Esophagus mucosa (tissue), 1 donor: ENCODE measurements around the gene PCSK6. TPM values are rescaled to one million over a fixed set of nuclear protein-coding genes. Genes with fewer than 3 reads are reported as not detected.

Experiments used
- ATAC-seq: fragments of 200-7000 bp; cut with Tn5 transposase; one replicate; pipeline ENCODE4 v1.9.1; 2020
- total RNA-seq: library from RNA; stranded (reverse); gene quantifications from one replicate; pipeline ENCODE4 v1.2.4, GENCODE V29; 2023
- donor health status: DM: yes; HTN: yes; CAD: no.

PCSK6 gene
- total RNA-seq, 1 donor from 2014 or later = 6.7 TPM

GRCh38 chr15:101522621-101523559 lies 33.4 kb upstream of the PCSK6 start:
- no peak for ATAC-seq

- no peak for ATAC-seq
These were observed 32.6 kb upstream of the PCSK6 start for GRCh38 chr15:101522091-101522490.

GRCh38 chr15:101521591-101521990 lies 32.1 kb upstream of the PCSK6 start:
- ATAC-seq = no peak

- no peak for ATAC-seq
These were observed 31.6 kb upstream of the PCSK6 start for GRCh38 chr15:101521069-101521468.

GRCh38 chr15:101520395-101520794 lies 30.9 kb upstream of the PCSK6 start:
- ATAC-seq = no peak

- ATAC-seq = no peak
These were observed 28.0 kb upstream of the PCSK6 start for GRCh38 chr15:101517504-101517903.

- ATAC-seq = no peak
These were observed 24.8 kb upstream of the PCSK6 start for GRCh38 chr15:101514318-101514717.

- no peak for ATAC-seq
These were observed 22.2 kb upstream of the PCSK6 start for GRCh38 chr15:101511717-101512116.

GRCh38 chr15:101510212-101511197 lies 21.0 kb upstream of the PCSK6 start:
- no peak for ATAC-seq

GRCh38 chr15:101509279-101509678 lies 19.8 kb upstream of the PCSK6 start:
- no peak for ATAC-seq

GRCh38 chr15:101506491-101506890 lies 17.0 kb upstream of the PCSK6 start:
- no peak for ATAC-seq

- no peak for ATAC-seq
These were observed 16.3 kb upstream of the PCSK6 start for GRCh38 chr15:101505610-101506337.

- ATAC-seq = no peak
These were observed 15.5 kb upstream of the PCSK6 start for GRCh38 chr15:101504866-101505609.

GRCh38 chr15:101504373-101504772 lies 14.9 kb upstream of the PCSK6 start:
- no peak for ATAC-seq

GRCh38 chr15:101503296-101503599 lies 13.7 kb upstream of the PCSK6 start:
- no peak for ATAC-seq

GRCh38 chr15:101502572-101503295 lies 13.2 kb upstream of the PCSK6 start:
- no peak for ATAC-seq

- no peak for ATAC-seq
These were observed 12.3 kb upstream of the PCSK6 start for GRCh38 chr15:101501703-101502373.

GRCh38 chr15:101500865-101501551 lies 11.5 kb upstream of the PCSK6 start:
- ATAC-seq = peak; percentile 26

GRCh38 chr15:101499863-101500713 lies 10.6 kb upstream of the PCSK6 start:
- peak; percentile 62 for ATAC-seq
